Measurements from ENCODE around the gene EFL1.

DNA sequence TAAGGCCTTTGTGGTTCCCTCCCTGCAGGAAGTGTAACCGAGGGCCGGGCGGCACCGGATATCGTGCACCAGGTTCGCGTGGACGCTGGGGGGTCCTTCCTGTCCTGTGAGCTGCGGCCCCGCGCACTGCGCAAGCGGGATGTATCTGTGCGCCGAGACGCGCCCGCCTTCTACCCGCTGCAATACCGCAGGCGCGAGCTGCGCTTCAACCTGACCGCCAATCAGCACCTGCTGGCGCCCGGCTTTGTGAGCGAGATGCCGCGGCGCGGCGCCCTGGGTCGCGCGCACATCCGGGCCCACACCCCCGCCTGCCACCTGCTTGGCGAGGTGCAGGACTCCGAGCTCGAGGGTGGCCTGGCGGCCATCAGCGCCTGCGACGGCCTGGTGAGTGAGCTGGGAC, 36.0 kb upstream of the EFL1 start:
- TF ChIP-seq, protein P1, sequence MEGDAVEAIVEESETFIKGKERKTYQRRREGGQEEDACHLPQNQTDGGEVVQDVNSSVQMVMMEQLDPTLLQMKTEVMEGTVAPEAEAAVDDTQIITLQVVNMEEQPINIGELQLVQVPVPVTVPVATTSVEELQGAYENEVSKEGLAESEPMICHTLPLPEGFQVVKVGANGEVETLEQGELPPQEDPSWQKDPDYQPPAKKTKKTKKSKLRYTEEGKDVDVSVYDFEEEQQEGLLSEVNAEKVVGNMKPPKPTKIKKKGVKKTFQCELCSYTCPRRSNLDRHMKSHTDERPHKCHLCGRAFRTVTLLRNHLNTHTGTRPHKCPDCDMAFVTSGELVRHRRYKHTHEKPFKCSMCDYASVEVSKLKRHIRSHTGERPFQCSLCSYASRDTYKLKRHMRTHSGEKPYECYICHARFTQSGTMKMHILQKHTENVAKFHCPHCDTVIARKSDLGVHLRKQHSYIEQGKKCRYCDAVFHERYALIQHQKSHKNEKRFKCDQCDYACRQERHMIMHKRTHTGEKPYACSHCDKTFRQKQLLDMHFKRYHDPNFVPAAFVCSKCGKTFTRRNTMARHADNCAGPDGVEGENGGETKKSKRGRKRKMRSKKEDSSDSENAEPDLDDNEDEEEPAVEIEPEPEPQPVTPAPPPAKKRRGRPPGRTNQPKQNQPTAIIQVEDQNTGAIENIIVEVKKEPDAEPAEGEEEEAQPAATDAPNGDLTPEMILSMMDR (IDR thresholded peaks at IDR 0.05): no peak
- TF ChIP-seq POLR2A (IDR thresholded peaks at IDR 0.05): no peak

All from heart left ventricle (tissue), 13 donors.